Cardiac fibroblast (primary cell): ENCODE results near the gene PRSS53.

Experiments
- DNase-seq, 2 donors: peaks; one replicate each; pipeline versions ENCODE4 v3.0.0 to v3.0.0-alpha.2; 2010; ENCODE audit warnings: low read depth in 2 of 2
- H3K4me3 ChIP-seq, 2 donors: replicated peaks in 1 of 2; 1 replicate in 1 of 2; 2 replicates in 1 of 2; pipeline ENCODE4 v1.5.1; 2011; ENCODE audit warnings: low read depth in 2 of 2, low read length in 2 of 2, mild to moderate bottlenecking in 2 of 2, moderate library complexity in 1 of 2
- TF ChIP-seq, protein P1 (sequence below): IDR thresholded peaks from one replicate; pipeline ENCODE4 v1.5.1; 2011; ENCODE audit warnings: low read depth, mild to moderate bottlenecking, low read length, inconsistent platforms

Gene PRSS53

DNA sequence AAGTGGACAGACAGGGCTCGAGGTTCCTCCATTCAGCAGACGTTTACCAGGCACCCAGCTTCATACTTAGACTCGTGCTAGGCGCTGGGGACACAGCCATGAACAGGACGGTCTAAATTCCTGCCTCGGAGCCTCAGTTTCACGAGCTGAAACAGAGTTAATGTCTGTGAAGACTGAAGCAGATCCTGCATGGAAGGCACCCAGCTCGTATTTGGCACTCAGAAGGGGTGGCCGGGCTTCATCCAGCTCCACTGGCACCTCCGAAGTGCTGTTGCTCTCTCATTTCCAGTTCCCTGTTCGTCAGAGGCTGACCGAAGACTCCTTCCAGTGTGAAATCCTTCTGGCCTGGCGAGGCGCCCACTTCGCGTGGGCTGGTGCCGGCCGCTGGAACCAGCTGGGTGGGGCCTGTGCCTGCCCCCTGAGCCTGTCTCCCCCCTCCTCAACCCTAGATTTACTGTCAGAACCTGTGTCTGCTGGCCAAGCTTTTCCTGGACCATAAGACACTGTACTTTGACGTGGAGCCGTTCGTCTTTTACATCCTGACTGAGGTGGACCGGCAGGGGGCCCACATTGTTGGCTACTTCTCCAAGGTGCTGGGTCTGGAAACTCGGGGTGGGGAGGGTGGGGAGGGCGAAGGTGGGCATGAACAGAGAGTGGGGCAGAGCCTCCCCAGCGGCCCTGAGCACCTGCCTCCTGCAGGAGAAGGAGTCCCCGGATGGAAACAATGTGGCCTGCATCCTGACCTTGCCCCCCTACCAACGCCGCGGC lies 41.0 kb upstream of the PRSS53 start:
- H3K4me3 ChIP-seq, result no peak overlapping the region
- DNase-seq, result peak in 1 of 2 donors; percentile 35
- TF ChIP-seq, protein P1, sequence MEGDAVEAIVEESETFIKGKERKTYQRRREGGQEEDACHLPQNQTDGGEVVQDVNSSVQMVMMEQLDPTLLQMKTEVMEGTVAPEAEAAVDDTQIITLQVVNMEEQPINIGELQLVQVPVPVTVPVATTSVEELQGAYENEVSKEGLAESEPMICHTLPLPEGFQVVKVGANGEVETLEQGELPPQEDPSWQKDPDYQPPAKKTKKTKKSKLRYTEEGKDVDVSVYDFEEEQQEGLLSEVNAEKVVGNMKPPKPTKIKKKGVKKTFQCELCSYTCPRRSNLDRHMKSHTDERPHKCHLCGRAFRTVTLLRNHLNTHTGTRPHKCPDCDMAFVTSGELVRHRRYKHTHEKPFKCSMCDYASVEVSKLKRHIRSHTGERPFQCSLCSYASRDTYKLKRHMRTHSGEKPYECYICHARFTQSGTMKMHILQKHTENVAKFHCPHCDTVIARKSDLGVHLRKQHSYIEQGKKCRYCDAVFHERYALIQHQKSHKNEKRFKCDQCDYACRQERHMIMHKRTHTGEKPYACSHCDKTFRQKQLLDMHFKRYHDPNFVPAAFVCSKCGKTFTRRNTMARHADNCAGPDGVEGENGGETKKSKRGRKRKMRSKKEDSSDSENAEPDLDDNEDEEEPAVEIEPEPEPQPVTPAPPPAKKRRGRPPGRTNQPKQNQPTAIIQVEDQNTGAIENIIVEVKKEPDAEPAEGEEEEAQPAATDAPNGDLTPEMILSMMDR, result no peak

DNA sequence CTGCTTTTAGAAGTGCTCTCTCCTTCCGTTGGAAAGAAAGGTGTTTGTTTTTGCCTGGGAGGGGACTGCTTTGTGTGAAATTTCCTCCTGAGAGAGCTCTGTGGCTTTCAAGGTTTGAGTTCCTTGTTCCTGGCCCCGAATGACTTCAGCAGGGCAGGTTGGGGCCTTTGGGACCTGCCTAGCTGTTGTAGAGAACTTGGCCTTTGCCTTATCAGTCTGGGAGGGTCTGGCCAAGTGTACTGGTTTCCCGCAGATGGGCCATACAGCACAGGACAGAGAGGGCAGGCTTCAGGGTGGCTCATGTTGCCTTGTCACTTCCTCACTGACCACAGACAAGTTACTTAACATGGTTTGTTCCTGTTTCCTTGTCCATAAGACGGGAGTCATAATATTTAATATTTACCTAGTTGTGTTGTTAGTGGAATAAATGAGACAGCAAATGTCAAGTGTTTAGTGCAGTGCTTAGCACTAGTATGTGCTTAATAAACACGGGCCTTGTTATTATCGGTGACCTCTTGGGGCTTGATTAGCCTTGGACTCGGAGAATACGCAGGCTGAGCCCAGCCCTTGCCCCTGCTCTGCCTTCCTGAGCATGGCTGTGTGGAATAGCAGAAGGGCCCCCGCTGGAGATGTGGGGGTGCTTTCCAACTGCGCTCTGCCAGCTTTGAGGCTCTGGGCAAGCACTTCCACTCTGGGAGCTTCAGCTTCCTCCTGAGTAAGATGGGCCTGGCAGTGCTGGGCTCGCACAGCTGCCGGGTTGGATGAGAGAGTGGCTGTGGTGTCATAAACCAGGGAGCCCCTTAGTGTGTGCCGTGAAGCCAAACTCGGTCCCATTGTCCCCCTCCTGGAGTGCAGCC lies 40.2 kb upstream of the PRSS53 start:
- no peak overlapping the region for H3K4me3 ChIP-seq
- TF ChIP-seq, protein P1, result no peak
- no peak for DNase-seq

DNA sequence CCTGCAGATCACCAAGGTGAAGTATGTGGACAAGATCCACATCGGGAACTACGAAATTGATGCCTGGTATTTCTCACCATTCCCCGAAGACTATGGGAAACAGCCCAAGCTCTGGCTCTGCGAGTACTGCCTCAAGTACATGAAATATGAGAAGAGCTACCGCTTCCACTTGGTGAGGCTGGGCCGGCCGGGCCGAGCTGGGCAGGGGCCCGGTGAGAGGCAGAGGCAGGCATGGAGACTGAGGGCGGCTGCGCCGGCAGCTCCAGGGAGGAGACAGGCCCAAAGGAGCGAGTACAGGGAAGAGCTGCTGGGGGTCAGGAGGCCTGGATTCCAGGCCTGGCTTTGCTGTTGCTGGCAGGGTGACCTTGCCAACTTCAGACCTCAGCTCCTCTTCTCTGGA lies 38.4 kb upstream of the PRSS53 start:
- no peak overlapping the region for H3K4me3 ChIP-seq
- DNase-seq, result no peak
- TF ChIP-seq, protein P1, result no peak

DNA sequence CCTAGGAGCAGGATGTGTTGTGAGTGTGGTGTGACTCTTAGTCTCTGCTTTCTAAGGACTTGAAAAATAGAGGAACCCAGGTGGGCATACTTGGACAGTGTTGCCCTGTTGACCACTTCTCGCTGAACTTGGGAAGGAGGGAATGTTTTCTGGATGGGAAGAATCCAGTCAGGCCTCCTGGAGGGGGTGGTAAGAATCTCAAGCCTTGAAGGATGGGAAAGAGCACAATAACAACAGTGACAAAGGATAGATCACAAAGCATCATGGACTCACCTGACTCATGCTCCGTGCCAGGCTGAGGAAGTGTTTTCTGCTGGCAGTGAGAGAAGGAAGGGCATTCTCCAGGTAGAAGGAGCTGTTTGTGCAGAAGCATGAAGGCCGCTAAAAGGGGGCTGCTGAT lies 37.1 kb upstream of the PRSS53 start:
- TF ChIP-seq, protein P1, result no peak

DNA sequence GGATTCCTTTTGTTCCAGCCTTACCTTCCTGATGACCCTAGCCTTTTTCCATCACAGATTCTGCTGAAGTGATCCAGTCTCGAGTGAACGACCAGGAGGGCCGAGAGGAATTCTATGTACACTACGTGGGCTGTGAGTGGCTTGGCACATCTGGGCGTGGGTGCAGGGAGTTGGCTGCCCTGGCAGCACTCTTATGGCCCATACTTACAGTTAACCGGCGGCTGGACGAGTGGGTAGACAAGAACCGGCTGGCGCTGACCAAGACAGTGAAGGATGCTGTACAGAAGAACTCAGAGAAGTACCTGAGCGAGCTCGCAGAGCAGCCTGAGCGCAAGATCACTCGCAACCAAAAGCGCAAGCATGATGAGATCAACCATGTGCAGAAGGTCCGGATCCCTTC lies 31.4 kb upstream of the PRSS53 start:
- TF ChIP-seq, protein P1, result no peak
- DNase-seq, result no peak
- no peak overlapping the region for H3K4me3 ChIP-seq

More for the DNA sequence above, 37.1 kb upstream of the PRSS53 start:
- DNase-seq, result no peak
- H3K4me3 ChIP-seq, result no peak overlapping the region

DNA sequence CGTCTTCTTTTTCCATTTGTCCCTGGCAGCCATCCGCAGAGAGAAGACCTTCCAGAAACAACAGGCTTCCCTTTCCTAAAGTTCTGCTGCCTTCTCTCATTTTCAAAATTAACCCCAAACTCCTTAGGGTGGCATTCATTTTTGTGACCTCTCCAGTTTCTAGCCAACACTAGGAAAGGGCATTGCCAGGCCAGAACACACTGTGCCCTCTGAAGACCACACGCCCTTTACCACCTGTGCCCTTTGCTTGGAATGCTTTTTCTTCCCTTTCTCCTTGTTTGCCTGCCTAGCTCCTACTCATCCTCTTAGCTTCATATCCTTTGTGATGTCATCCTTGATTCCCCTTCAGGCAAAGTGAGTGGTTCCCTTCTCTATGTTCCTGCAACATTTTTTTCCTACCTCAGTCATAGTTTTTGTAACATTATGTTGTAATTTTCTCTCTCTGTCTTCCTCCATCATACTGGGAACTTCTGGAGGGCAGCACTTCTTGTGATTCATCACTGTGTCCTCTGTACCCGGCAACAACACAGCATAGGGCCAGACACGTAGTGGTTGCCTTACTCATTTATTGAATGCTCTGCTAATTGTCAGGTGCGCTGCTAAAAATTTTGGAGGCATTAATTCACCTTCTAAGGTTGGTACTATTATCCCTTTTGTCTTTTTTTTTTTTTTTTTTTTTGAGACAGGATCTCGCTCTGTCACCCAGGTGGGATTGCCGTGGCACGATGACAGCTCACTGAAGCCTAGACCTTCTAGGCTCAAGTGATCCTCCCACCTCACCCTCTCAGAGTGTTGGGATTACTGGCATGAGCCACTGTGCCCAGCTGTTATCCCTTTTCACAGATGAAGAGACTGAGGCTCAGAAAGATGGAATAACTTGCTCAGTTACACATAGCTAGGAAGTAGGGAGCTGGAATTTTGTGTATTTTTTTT lies 29.7 kb upstream of the PRSS53 start:
- H3K4me3 ChIP-seq, result peak overlapping the region; percentile 60 to 66
- DNase-seq, result peak; percentile 65 to 91
- TF ChIP-seq, protein P1, result no peak
